Smooth muscle cell (in vitro differentiated cells): ENCODE results near the gene ATG2B. TPM values are rescaled to one million over a fixed set of nuclear protein-coding genes. Genes with fewer than 3 reads are reported as not detected.

Source experiments
- DNase-seq: peaks from one replicate; lab custom pipeline; 2025; ENCODE audit not compliant: unreplicated experiment; lab: John Stamatoyannopoulos, UW
- H2AFZ ChIP-seq: fragments of 200-600 bp; sonication (generic); 2 replicates; pipeline ENCODE4 v1.6.0; 2016; ENCODE audit warnings: antibody characterized with exemption, low read depth, mild to moderate bottlenecking
- H3F3A ChIP-seq: fragments of 200-600 bp; sonication (generic); 2 replicates; pipeline ENCODE4 v1.6.0; 2017; ENCODE audit warnings: antibody characterized with exemption, low read depth
- H3K27ac ChIP-seq: fragments of 200-600 bp; sonication (generic); 2 replicates; pipeline ENCODE4 v1.5.1; 2016; ENCODE audit warnings: low read depth, mild to moderate bottlenecking
- H3K27me3 ChIP-seq: fragments of 200-600 bp; sonication (generic); 2 replicates; pipeline ENCODE4 v1.6.1; 2016; ENCODE audit warnings: low read depth, mild to moderate bottlenecking
- H3K36me3 ChIP-seq: fragments of 200-600 bp; sonication (generic); 2 replicates; pipeline ENCODE4 v1.5.1; 2016; ENCODE audit warnings: low read depth
- H3K4me1 ChIP-seq: fragments of 200-600 bp; sonication (generic); 2 replicates; pipeline ENCODE4 v1.5.1; 2016; ENCODE audit warnings: low read depth
- H3K4me2 ChIP-seq: fragments of 200-600 bp; sonication (generic); 2 replicates; pipeline ENCODE4 v1.6.0; 2016; ENCODE audit warnings: mild to moderate bottlenecking
- H3K4me3 ChIP-seq: fragments of 200-600 bp; sonication (generic); 2 replicates; pipeline ENCODE4 v1.5.1; 2016; ENCODE audit warnings: mild to moderate bottlenecking
- H3K79me2 ChIP-seq: fragments of 200-600 bp; sonication (generic); 2 replicates; pipeline ENCODE4 v1.6.0; 2016; ENCODE audit warnings: low read depth, mild to moderate bottlenecking
- H3K9ac ChIP-seq: fragments of 200-600 bp; sonication (generic); 2 replicates; pipeline ENCODE4 v1.6.0; 2016; ENCODE audit warnings: low read depth
- H3K9me3 ChIP-seq: fragments of 200-600 bp; sonication (generic); replicated peaks from 2 replicates; pipeline ENCODE4 v1.5.1; 2016; ENCODE audit warnings: low read depth
- H4K20me1 ChIP-seq: fragments of 200-600 bp; sonication (generic); 2 replicates; pipeline ENCODE4 v1.6.0; 2016; ENCODE audit warnings: low read depth
- WGBS: methylation state at CpG from one replicate; pipeline ENCODE4 v1.1.7; 2016; ENCODE audit warnings: low lambda C conversion rate; 5-methylcytosine and 5-hydroxymethylcytosine counted together
- polyA plus RNA-seq: library from polyadenylated mRNA; unstranded; fragments of >200 nt; fragmentation: Nextera tagmentation; extraction: Ambion mirVana; gene quantifications from 2 replicates; pipeline ENCODE4 v1.2.1, GENCODE V29; 2016
- total RNA-seq: library from RNA; depleted of rRNA; stranded (reverse); fragments of >200 nt; gene quantifications from 2 replicates; pipeline ENCODE4 v1.2.3, GENCODE V29; 2014
- TF ChIP-seq, protein P1 (sequence below): fragments of 200-600 bp; sonication (generic); IDR thresholded peaks from 2 replicates; pipeline ENCODE4 v1.5.1; 2017; ENCODE audit warnings: borderline replicate concordance, mild to moderate bottlenecking, antibody characterized with exemption; ENCODE audit not compliant: insufficient read depth, poor library complexity, severe bottlenecking

ATG2B gene
- total and polyA plus RNA-seq, 2 experiments from 2014 or later = 1.9 to 21.5 TPM

DNA sequence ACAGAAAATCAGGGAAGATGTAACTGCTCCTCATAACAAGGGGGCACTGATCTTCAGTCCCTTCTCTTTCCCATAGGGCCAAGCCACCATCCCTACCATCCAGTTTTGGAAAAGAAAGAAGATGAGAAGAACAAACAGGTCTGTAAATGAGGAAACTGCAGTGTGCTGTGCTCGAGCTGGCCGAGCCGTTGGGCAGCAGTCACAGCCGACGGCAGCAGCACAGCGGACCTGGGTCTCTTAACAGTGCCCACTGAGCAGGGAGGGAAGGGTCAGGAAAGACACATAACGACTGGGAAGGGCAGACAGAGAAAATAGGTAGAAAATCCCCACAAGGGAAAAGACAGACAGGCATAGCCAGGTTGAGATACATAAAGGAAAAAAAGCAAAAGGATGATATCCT lies 68.9 kb downstream of the ATG2B start:
- Histone ChIP-seq H3K9me3 (no peaks in the 10 kb centered on the region), H3K4me1 (no peaks in the 10 kb centered on the region), H3F3A (no peaks in the 10 kb centered on the region), H4K20me1 (no peaks in the 10 kb centered on the region), H3K4me3 (no peak overlapping the region), H3K36me3 (peaks cover 3% of the 10 kb centered on the region), H3K79me2 (no peaks in the 10 kb centered on the region), H2AFZ (no peak overlapping the region), H3K9ac (no peak overlapping the region), H3K4me2 (no peak overlapping the region), H3K27me3 (no peaks in the 10 kb centered on the region), H3K27ac (no peak overlapping the region)
- 96% methylated on average over 7 of the region's 7 CpGs for WGBS
- no peak for DNase-seq
- TF ChIP-seq, protein P1, sequence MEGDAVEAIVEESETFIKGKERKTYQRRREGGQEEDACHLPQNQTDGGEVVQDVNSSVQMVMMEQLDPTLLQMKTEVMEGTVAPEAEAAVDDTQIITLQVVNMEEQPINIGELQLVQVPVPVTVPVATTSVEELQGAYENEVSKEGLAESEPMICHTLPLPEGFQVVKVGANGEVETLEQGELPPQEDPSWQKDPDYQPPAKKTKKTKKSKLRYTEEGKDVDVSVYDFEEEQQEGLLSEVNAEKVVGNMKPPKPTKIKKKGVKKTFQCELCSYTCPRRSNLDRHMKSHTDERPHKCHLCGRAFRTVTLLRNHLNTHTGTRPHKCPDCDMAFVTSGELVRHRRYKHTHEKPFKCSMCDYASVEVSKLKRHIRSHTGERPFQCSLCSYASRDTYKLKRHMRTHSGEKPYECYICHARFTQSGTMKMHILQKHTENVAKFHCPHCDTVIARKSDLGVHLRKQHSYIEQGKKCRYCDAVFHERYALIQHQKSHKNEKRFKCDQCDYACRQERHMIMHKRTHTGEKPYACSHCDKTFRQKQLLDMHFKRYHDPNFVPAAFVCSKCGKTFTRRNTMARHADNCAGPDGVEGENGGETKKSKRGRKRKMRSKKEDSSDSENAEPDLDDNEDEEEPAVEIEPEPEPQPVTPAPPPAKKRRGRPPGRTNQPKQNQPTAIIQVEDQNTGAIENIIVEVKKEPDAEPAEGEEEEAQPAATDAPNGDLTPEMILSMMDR = no peak

DNA sequence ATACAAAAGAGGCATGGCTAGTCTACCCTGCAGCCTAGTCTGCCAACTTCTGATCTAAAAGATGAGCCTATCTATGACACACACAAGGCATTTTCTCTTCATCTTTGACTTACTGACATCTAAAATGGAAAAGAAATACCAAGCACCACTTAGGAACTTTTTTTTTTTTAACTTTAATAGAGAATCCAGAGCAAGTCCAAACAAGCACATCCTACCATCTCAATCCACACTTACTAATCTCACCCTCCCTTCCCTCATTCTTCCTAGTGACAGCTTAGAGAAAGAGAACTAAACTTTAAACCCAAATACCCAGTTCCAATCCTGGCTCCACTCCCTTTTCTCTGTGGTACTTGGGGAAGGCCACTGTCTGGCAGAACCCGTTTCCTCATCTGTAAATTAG lies 75.3 kb downstream of the ATG2B start:
- peak overlapping the region; percentile 2 for H3K27ac ChIP-seq
- no peaks in the 10 kb centered on the region for H4K20me1 ChIP-seq
- no peaks in the 10 kb centered on the region for H3K27me3 ChIP-seq
- H3K4me2 ChIP-seq = no peak overlapping the region
- DNase-seq = no peak
- peaks cover 9% of the 10 kb centered on the region for H3K4me1 ChIP-seq
- no peak overlapping the region for H3K4me3 ChIP-seq
- 82% methylated on average over 1 of the region's 1 CpG for WGBS
- H3F3A ChIP-seq = peaks cover 10% of the 10 kb centered on the region
- TF ChIP-seq, protein P1 = no peak
- no peak overlapping the region for H2AFZ ChIP-seq
- H3K36me3 ChIP-seq = peaks cover 3% of the 10 kb centered on the region
- H3K9me3 ChIP-seq = no peaks in the 10 kb centered on the region
- no peak overlapping the region for H3K9ac ChIP-seq
- H3K79me2 ChIP-seq = no peaks in the 10 kb centered on the region

- Histone ChIP-seq H3K4me2 (peak overlapping the region; percentile 78), H3K36me3 (peaks cover 3% of the 10 kb centered on the region), H3F3A (peaks cover 10% of the 10 kb centered on the region), H3K9ac (peak overlapping the region; percentile 75), H3K4me3 (peak overlapping the region; percentile 23), H3K4me1 (peaks cover 19% of the 10 kb centered on the region), H4K20me1 (no peaks in the 10 kb centered on the region), H2AFZ (no peak overlapping the region), H3K79me2 (no peaks in the 10 kb centered on the region), H3K9me3 (no peaks in the 10 kb centered on the region), H3K27me3 (no peaks in the 10 kb centered on the region), H3K27ac (peak overlapping the region; percentile 92)
- DNase-seq = no peak
- 73% methylated on average over 1 of the region's 1 CpG for WGBS
- TF ChIP-seq, protein P1 = no peak
Measured at GRCh38 chr14:96286251-96286650, 76.9 kb downstream of the ATG2B start.

- Histone ChIP-seq H3K4me3 (peak overlapping the region; percentile 23), H3K4me2 (peak overlapping the region; percentile 78), H3K27ac (peak overlapping the region; percentile 92), H2AFZ (no peak overlapping the region), H3K9me3 (no peaks in the 10 kb centered on the region), H3K27me3 (no peaks in the 10 kb centered on the region), H3K9ac (peak overlapping the region; percentile 75), H3K4me1 (peaks cover 19% of the 10 kb centered on the region), H3K36me3 (peaks cover under 1% of the 10 kb centered on the region), H3K79me2 (no peaks in the 10 kb centered on the region), H4K20me1 (no peaks in the 10 kb centered on the region), H3F3A (peaks cover 10% of the 10 kb centered on the region)
- 7% methylated on average over 17 of the region's 17 CpGs for WGBS
- TF ChIP-seq, protein P1 = no peak
- DNase-seq = no peak
Measured at GRCh38 chr14:96285667-96286066, 77.5 kb downstream of the ATG2B start.
